Measurements from ENCODE around the gene HLCS. TPM values are rescaled to one million over a fixed set of nuclear protein-coding genes. Genes with fewer than 3 reads are reported as not detected.

Gene HLCS
- polyA plus RNA-seq, 1 of the 3 experiments (the other 2 are of a cell fraction): 13.0 TPM

DNA sequence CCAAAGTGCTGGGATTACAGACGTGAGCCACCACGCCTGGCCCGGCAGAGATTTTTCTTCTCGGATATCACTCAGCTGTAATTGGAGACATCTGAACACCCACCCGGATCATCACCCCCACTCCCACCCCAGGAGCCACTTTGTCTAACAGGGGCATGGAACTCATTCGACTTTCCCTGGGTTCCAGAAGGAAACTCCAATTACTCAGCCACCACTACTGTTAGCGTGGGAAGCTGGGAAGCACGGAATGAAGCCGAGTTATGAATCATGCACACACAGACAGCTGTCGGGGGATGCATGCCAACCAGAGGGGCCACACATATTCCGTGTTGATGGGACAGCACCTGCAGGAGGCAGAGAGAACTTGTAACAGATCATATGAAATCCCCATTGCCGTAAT is 85.2 kb downstream of the HLCS start (continued):
- TF ChIP-seq SIN3A (IDR thresholded peaks at IDR 0.05; ENCODE audit: borderline replicate concordance, low read depth, low read length) (no peak), RAD21 (IDR thresholded peaks at IDR 0.05; ENCODE audit: low read length) (no peak), RXRA (IDR thresholded peaks at IDR 0.05; ENCODE audit: borderline replicate concordance, low read depth) (no peak), NRF1 (IDR thresholded peaks at IDR 0.05; ENCODE audit: low read depth, low read length) (no peak), CHD2 (IDR thresholded peaks at IDR 0.05; ENCODE audit: low read length, partially characterized antibody) (no peak)

DNA sequence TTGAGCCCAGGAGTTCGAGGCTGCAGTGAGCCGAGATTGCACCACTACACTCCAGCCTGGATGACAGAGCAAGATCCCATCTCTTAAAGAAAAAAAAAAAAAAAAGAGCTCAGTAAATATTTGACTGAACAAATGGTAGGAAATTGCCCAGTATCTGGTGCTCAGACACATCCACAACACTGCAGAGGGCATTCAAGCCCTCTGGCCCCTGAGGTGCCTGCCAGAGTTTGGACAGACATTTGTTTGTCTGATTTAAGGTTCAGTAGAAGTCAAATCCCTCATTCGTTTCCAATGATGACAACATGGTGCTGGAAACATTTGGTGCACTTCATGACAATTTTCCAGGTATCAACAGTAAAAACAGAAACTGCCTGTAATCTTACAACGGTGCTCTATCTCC is 86.6 kb downstream of the HLCS start:
- CTCF ChIA-PET: interaction anchor here (0.9 to 1.2 kb wide), 2 partner anchors 21 to 249 kb away, joined by 3 to 4 read pairs; no protein-coding TSS in a partner anchor
- Histone ChIP-seq H3K9me3 (peaks cover 18% of the 10 kb centered on the region), H2AFZ (ENCODE audit: low read depth) (no peak overlapping the region), H3K27ac (ENCODE audit: low read depth in 2 of 2, low read length in 1 of 2) (no peak overlapping the region), H3F3A (replicated peaks; ENCODE audit: insufficient read depth) (no peaks in the 10 kb centered on the region), H3K4me3 (ENCODE audit: low read depth in 2 of 2, low read length in 1 of 2) (no peak overlapping the region), H3K9ac (no peak overlapping the region), H3K36me3 (replicated peaks in 1 of 2; ENCODE audit: control insufficient read depth in 1 of 2, insufficient read depth in 2 of 2, low read length in 1 of 2) (peaks cover 0 to 20% of the 10 kb centered on the region in 2 experiments), H4K20me1 (ENCODE audit: insufficient read depth) (no peaks in the 10 kb centered on the region), H3K79me2 (ENCODE audit: insufficient read depth) (no peaks in the 10 kb centered on the region), H3K27me3 (ENCODE audit: insufficient read depth) (no peaks in the 10 kb centered on the region), H3K4me2 (no peak overlapping the region), H3K9me2 (no peaks in the 10 kb centered on the region), H3K4me1 (ENCODE audit: control insufficient read depth in 1 of 2, insufficient read depth in 2 of 2, low read depth in 1 of 2, low read length in 1 of 2) (no peaks in the 10 kb centered on the region)
- TF ChIP-seq SMC3 (IDR thresholded peaks at IDR 0.05; ENCODE audit: low read depth, low read length): no peak
- no peak for TF ChIP-seq MXI1 (IDR thresholded peaks at IDR 0.05; ENCODE audit: low read depth, low read length)
- TF ChIP-seq JUND (IDR thresholded peaks at IDR 0.05): no peak
- TF ChIP-seq NFIC (IDR thresholded peaks at IDR 0.05; ENCODE audit: borderline replicate concordance): no peak
- TF ChIP-seq, protein P1, sequence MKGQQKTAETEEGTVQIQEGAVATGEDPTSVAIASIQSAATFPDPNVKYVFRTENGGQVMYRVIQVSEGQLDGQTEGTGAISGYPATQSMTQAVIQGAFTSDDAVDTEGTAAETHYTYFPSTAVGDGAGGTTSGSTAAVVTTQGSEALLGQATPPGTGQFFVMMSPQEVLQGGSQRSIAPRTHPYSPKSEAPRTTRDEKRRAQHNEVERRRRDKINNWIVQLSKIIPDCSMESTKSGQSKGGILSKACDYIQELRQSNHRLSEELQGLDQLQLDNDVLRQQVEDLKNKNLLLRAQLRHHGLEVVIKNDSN (IDR thresholded peaks at IDR 0.05; ENCODE audit: borderline replicate concordance, low read depth): no peak
- TF ChIP-seq, protein P2, sequence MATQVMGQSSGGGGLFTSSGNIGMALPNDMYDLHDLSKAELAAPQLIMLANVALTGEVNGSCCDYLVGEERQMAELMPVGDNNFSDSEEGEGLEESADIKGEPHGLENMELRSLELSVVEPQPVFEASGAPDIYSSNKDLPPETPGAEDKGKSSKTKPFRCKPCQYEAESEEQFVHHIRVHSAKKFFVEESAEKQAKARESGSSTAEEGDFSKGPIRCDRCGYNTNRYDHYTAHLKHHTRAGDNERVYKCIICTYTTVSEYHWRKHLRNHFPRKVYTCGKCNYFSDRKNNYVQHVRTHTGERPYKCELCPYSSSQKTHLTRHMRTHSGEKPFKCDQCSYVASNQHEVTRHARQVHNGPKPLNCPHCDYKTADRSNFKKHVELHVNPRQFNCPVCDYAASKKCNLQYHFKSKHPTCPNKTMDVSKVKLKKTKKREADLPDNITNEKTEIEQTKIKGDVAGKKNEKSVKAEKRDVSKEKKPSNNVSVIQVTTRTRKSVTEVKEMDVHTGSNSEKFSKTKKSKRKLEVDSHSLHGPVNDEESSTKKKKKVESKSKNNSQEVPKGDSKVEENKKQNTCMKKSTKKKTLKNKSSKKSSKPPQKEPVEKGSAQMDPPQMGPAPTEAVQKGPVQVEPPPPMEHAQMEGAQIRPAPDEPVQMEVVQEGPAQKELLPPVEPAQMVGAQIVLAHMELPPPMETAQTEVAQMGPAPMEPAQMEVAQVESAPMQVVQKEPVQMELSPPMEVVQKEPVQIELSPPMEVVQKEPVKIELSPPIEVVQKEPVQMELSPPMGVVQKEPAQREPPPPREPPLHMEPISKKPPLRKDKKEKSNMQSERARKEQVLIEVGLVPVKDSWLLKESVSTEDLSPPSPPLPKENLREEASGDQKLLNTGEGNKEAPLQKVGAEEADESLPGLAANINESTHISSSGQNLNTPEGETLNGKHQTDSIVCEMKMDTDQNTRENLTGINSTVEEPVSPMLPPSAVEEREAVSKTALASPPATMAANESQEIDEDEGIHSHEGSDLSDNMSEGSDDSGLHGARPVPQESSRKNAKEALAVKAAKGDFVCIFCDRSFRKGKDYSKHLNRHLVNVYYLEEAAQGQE (IDR thresholded peaks at IDR 0.05; ENCODE audit: low read depth, low read length): no peak
- no peak for TF ChIP-seq YY1 (IDR thresholded peaks at IDR 0.05; ENCODE audit: low read depth)
- TF ChIP-seq, protein P3, sequence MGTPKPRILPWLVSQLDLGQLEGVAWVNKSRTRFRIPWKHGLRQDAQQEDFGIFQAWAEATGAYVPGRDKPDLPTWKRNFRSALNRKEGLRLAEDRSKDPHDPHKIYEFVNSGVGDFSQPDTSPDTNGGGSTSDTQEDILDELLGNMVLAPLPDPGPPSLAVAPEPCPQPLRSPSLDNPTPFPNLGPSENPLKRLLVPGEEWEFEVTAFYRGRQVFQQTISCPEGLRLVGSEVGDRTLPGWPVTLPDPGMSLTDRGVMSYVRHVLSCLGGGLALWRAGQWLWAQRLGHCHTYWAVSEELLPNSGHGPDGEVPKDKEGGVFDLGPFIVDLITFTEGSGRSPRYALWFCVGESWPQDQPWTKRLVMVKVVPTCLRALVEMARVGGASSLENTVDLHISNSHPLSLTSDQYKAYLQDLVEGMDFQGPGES (IDR thresholded peaks at IDR 0.05; ENCODE audit: low read depth, low read length): no peak
- TF ChIP-seq, protein P4, sequence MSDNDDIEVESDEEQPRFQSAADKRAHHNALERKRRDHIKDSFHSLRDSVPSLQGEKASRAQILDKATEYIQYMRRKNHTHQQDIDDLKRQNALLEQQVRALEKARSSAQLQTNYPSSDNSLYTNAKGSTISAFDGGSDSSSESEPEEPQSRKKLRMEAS (IDR thresholded peaks at IDR 0.05; ENCODE audit: low read depth): no peak
- no peak for TF ChIP-seq MEF2A (IDR thresholded peaks at IDR 0.05; ENCODE audit: borderline replicate concordance, low read depth)
- no peak for TF ChIP-seq FOXJ3 (CRISPR knock-in tag; IDR thresholded peaks at IDR 0.05)
- TF ChIP-seq, protein P5, sequence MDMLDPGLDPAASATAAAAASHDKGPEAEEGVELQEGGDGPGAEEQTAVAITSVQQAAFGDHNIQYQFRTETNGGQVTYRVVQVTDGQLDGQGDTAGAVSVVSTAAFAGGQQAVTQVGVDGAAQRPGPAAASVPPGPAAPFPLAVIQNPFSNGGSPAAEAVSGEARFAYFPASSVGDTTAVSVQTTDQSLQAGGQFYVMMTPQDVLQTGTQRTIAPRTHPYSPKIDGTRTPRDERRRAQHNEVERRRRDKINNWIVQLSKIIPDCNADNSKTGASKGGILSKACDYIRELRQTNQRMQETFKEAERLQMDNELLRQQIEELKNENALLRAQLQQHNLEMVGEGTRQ (IDR thresholded peaks at IDR 0.05; ENCODE audit: borderline replicate concordance, low read depth, low read length): no peak
- WGBS (ENCODE audit: low lambda C conversion rate): 61% methylated on average over 4 of the region's 4 CpGs
- no peak for DNase-seq
- POLR2A ChIA-PET: no interaction called here
